ENCODE results near the gene GJD4. TPM values are rescaled to one million over a fixed set of nuclear protein-coding genes. Genes with fewer than 3 reads are reported as not detected.

Gene GJD4
- total RNA-seq, 1 experiment from 2014 or later, result not detected

- TF ChIP-seq FOSL1 (IDR thresholded peaks at IDR 0.05; ENCODE audit: low read depth) (no peak), RAD21 (IDR thresholded peaks at IDR 0.05; ENCODE audit: low read depth) (no peak), JUND (IDR thresholded peaks at IDR 0.05) (no peak), MAX (IDR thresholded peaks at IDR 0.05) (no peak), EZH2phosphoT487 (IDR thresholded peaks at IDR 0.05; ENCODE audit: borderline replicate concordance) (no peak), ZFX (IDR thresholded peaks at IDR 0.05) (no peak), ELF1 (IDR thresholded peaks at IDR 0.05; ENCODE audit: borderline replicate concordance, low read depth) (no peak)
Measured at GRCh38 chr10:35608328-35608672, 3.2 kb downstream of the GJD4 start (continued).

- no peaks in the 10 kb centered on the region for H3K9me2 ChIP-seq (ENCODE audit: insufficient read depth)
- no peak overlapping the region for H3K4me2 ChIP-seq (ENCODE audit: low read length)
- no peaks in the 10 kb centered on the region for H3K36me3 ChIP-seq (ENCODE audit: control insufficient read depth in 1 of 2, insufficient read depth in 2 of 2, low read length in 2 of 2)
- H3K4me3 ChIP-seq (replicated peaks in 1 of 2; ENCODE audit: low read depth in 1 of 2, low read length in 2 of 2), result no peak overlapping the region
- ChIA-PET CTCF (interaction anchor here (0.8 to 1.2 kb wide), 2 partner anchors 23 to 617 kb away, joined by 3 read pairs; no protein-coding TSS in a partner anchor), POLR2A (no interaction called here), RAD21 (ENCODE audit: low non-redundant PET in 1 of 2, low total read pairs in 2 of 2, uncharacterized antibody in 2 of 2, unreplicated experiment in 2 of 2) (no interaction called here)
- no peak overlapping the region for H3K27ac ChIP-seq (ENCODE audit: low read depth, low read length)
- H3K9me3 ChIP-seq (ENCODE audit: control insufficient read depth in 1 of 2, insufficient read depth in 1 of 2, low read depth in 1 of 2, low read length in 2 of 2), result no peaks in the 10 kb centered on the region
- no peak overlapping the region for H2AFZ ChIP-seq (ENCODE audit: low read depth, low read length, poor library complexity, severe bottlenecking)
- TF ChIP-seq RAD21 (IDR thresholded peaks at IDR 0.05; ENCODE audit: low read depth) (peak; percentile 10; the same call in 1 of the 2 replicates), YY1 (IDR thresholded peaks at IDR 0.05; ENCODE audit: extremely low read depth, insufficient replicate concordance, low read depth, low read length) (no peak), CTCF (IDR thresholded peaks at IDR 0.05 in 2 of 3, conservative IDR thresholded peaks at IDR 0.05 in 1 of 3; ENCODE audit: borderline replicate concordance in 1 of 3, insufficient read depth in 1 of 3, low read depth in 2 of 3, low read length in 2 of 3) (peak in 2 of 3 experiments; percentile 28 to 33; a peak in 3 of 6 replicates)
- DNase-seq (ENCODE audit: low read depth, low spot score) (no peak), ATAC-seq (peak; percentile 72)
- no peak overlapping the region for H3K9ac ChIP-seq (ENCODE audit: low read length)
- H3K79me2 ChIP-seq (ENCODE audit: insufficient read depth, low read length), result no peaks in the 10 kb centered on the region
- BruUV-seq (replicated peaks), result no TSS peak
- H3K4me1 ChIP-seq (ENCODE audit: control insufficient read depth in 1 of 2, insufficient read depth in 2 of 2, low read length in 2 of 2), result no peaks in the 10 kb centered on the region
- H4K20me1 ChIP-seq (ENCODE audit: insufficient read depth), result no peaks in the 10 kb centered on the region
- H3K27me3 ChIP-seq (ENCODE audit: insufficient read depth, low read length), result peaks cover 38% of the 10 kb centered on the region
- intact Hi-C loops (cut with micrococcal nuclease), result no loop called here
Measured at GRCh38 chr10:35611750-35612149, 6.6 kb downstream of the GJD4 start.
